K562 (cell line): ENCODE data around the gene USP27X. TPM values are rescaled to one million over a fixed set of nuclear protein-coding genes. Genes with fewer than 3 reads are reported as not detected.
A peak's percentile ranks its signal among the peaks of the same experiment; 100 is the strongest.

Source experiments
- ATAC-seq: fragments of 200-7000 bp; cut with Tn5 transposase; 3 replicates; pipeline ENCODE4 v1.9.1; 2020; ENCODE audit warnings: moderate library complexity
- BruUV-seq: library from RNA; stranded (reverse); fragments of 400-500 nt; replicated peaks from 2 replicates; lab custom pipeline; 2021; lab: Mats Ljungman, UMichigan
- CTCF ChIA-PET: fragments of 300-600 bp; formaldehyde crosslinking; extraction: SDS; loops from one replicate; lab custom pipeline; 2021; ENCODE audit warnings: low intra/inter-chr PET ratio; lab: Yijun Ruan, JAX
- POLR2A ChIA-PET: fragments of 300-600, 350-650 bp; sonication (Branson Sonifier 250); formaldehyde crosslinking; extraction: SDS; loops from one replicate; lab custom pipeline; 2021; ENCODE audit warnings: antibody characterized with exemption, inconsistent platforms; lab: Yijun Ruan, JAX
- DNase-seq, 4 experiments: peaks; one replicate each; pipeline versions ENCODE4 v3.0.0 to v3.0.0-alpha.2; 2011 to 2018; ENCODE audit warnings: low spot score in 3 of 4, mixed read lengths in 3 of 4; ENCODE audit errors: extremely low read depth in 1 of 4
- FAIRE-seq: peaks from 2 replicates; lab custom pipeline; 2011; peaks lifted over from hg19 to GRCh38; lab: Jason Lieb, UNC
- H2AFZ ChIP-seq: 2 replicates; pipeline ENCODE4 v1.6.0; 2011; ENCODE audit warnings: low read depth, low read length, control low read depth, inconsistent platforms
- H3K27ac ChIP-seq: fragments of 200-600 bp; 3 replicates; pipeline ENCODE4 v1.8.0; 2011; ENCODE audit warnings: low read depth, mild to moderate bottlenecking, control low read depth, inconsistent platforms, low read length, moderate library complexity, mixed read lengths; ENCODE audit errors: extremely low read depth
- H3K27me3 ChIP-seq, 2 experiments: fragments of 300-600 bp in 1 of 2; 2 replicates in 1 of 2; 3 replicates in 1 of 2; pipeline versions ENCODE4 v1.6.0 to v1.8.0; 2011; ENCODE audit warnings: inconsistent platforms in 2 of 2, low read length in 2 of 2, mild to moderate bottlenecking in 1 of 2, mixed read lengths in 1 of 2, moderate library complexity in 1 of 2; ENCODE audit not compliant: control insufficient read depth in 2 of 2, insufficient read depth in 2 of 2
- H3K36me3 ChIP-seq: fragments of 300-600 bp; 3 replicates; pipeline ENCODE4 v1.8.0; 2011; ENCODE audit warnings: mild to moderate bottlenecking, low read length, inconsistent platforms; ENCODE audit not compliant: control insufficient read depth, insufficient read depth
- H3K4me1 ChIP-seq, 2 experiments: fragments of 200-600 bp in 1 of 2; replicated peaks in 1 of 2; 2 replicates in 1 of 2; 3 replicates in 1 of 2; pipeline versions ENCODE4 v1.5.1 to v1.8.0; 2011; ENCODE audit warnings: inconsistent platforms in 2 of 2, low read length in 2 of 2, mild to moderate bottlenecking in 1 of 2, mixed read lengths in 1 of 2, moderate library complexity in 1 of 2; ENCODE audit not compliant: control insufficient read depth in 2 of 2, insufficient read depth in 2 of 2
- H3K4me2 ChIP-seq: 2 replicates; pipeline ENCODE4 v1.6.1; 2011; ENCODE audit warnings: low read length, control low read depth, inconsistent platforms, mixed read lengths; ENCODE audit not compliant: insufficient read depth
- H3K4me3 ChIP-seq: fragments of 200-600 bp; sonication (generic), shearing (Covaris generic); 2 replicates; pipeline ENCODE4 v1.5.1; 2016; ENCODE audit warnings: control low read depth, inconsistent platforms
- H3K79me2 ChIP-seq: fragments of 200-600 bp; 3 replicates; pipeline ENCODE4 v1.8.0; 2011; ENCODE audit warnings: low read length, inconsistent platforms; ENCODE audit not compliant: control insufficient read depth, insufficient read depth
- H3K9ac ChIP-seq, 2 experiments: 2 replicates each; pipeline versions ENCODE4 v1.6.0 to v1.6.1; 2011; ENCODE audit warnings: low read depth in 2 of 2, low read length in 2 of 2, control low read depth in 1 of 2, inconsistent platforms in 1 of 2, mild to moderate bottlenecking in 1 of 2, mixed read lengths in 1 of 2; ENCODE audit not compliant: insufficient read depth in 1 of 2
- H3K9me1 ChIP-seq: one replicate; pipeline ENCODE4 v1.6.0; 2011; ENCODE audit warnings: inconsistent platforms, mild to moderate bottlenecking, low read length, moderate library complexity; ENCODE audit not compliant: control insufficient read depth, insufficient read depth
- H3K9me3 ChIP-seq: replicated peaks from 2 replicates; pipeline ENCODE4 v1.5.1; 2011; ENCODE audit warnings: low read depth, low read length, inconsistent platforms; ENCODE audit not compliant: control insufficient read depth, insufficient read depth
- H4K20me1 ChIP-seq: replicated peaks from 2 replicates; pipeline ENCODE4 v1.6.1; 2011; ENCODE audit warnings: low read length, inconsistent platforms, mixed read lengths; ENCODE audit not compliant: control insufficient read depth, insufficient read depth
- CTCF ChIP-seq, 3 experiments: IDR thresholded peaks in 2 of 3; conservative IDR thresholded peaks in 1 of 3; 2 replicates each; pipeline ENCODE4 v1.5.1; 2011 to 2012; ENCODE audit warnings: low read length in 3 of 3, mild to moderate bottlenecking in 3 of 3, control low read depth in 2 of 3, improper control_type of control experiment in 1 of 3, inconsistent platforms in 1 of 3, low read depth in 1 of 3, mixed read lengths in 1 of 3, moderate library complexity in 1 of 3; ENCODE audit not compliant: insufficient read depth in 2 of 3
- DEAF1 ChIP-seq: fragments of 450-650 bp; formaldehyde crosslinking; IDR thresholded peaks from 2 replicates; pipeline ENCODE4 v1.4.0; 2020; ENCODE audit warnings: mild to moderate bottlenecking, moderate library complexity
- KLF16 ChIP-seq: IDR thresholded peaks from 2 replicates; pipeline ENCODE4 v1.6.1; 2016; ENCODE audit warnings: antibody characterized with exemption
- NFATC3 ChIP-seq: fragments of 450-650 bp; IDR thresholded peaks from 2 replicates; pipeline ENCODE4 v1.6.1; 2017; ENCODE audit warnings: mild to moderate bottlenecking
- SNRNP70 ChIP-seq: fragments of 200-400 bp; formaldehyde crosslinking; optimal IDR thresholded peaks from 2 replicates; pipeline ENCODE3; 2017; ENCODE audit warnings: low read depth, low read length
- ZC3H11A ChIP-seq: IDR thresholded peaks from 2 replicates; pipeline ENCODE4 v1.6.1; 2012; ENCODE audit warnings: low read depth, low read length, improper control_type of control experiment
- WGBS: fragments of 100-300 bp; shearing (Covaris generic); methylation state at CpG from one replicate; pipeline ENCODE4 v1.1.6; 2016; ENCODE audit warnings: low coverage, mixed read lengths; ENCODE audit not compliant: insufficient coverage; ENCODE audit errors: missing lambda C conversion rate; 5-methylcytosine and 5-hydroxymethylcytosine counted together
- in situ Hi-C: fragments of 300-500 bp; cut with MboI; formaldehyde crosslinking; loops from 4 replicates; pipeline ENCODE4 v1.15.0; 2018; ENCODE audit warnings: inconsistent platforms, mixed read lengths
- intact Hi-C: fragments of 100-400 bp; cut with micrococcal nuclease; formaldehyde crosslinking; loops from 2 replicates; pipeline ENCODE4 v1.14.2; 2022
- polyA plus RNA-seq, 8 experiments: library from polyadenylated mRNA; depleted of rRNA in 4 of 8; stranded (reverse) in 5 of 8; unstranded in 3 of 8; fragments of >200 nt; fragmentation: Nextera tagmentation in 2 of 8; fragmentation: Illumina TruSeq in 1 of 8; extraction: Ambion mirVana in 2 of 8; extraction: Trizol in 1 of 8; gene quantifications; 2 replicates each; pipeline versions ENCODE4 v1.2.1 to v1.2.3, GENCODE V29; 2011 to 2014; ENCODE audit warnings: inconsistent platforms in 1 of 8, missing spikeins in 1 of 8
- total RNA-seq, 7 experiments: library from RNA; depleted of rRNA in 6 of 7; stranded (reverse); fragments of >200 nt in 6 of 7; fragmentation: Illumina TruSeq in 2 of 7; extraction: Trizol in 2 of 7; gene quantifications; 2 replicates each; pipeline versions ENCODE4 v1.2.1 to v1.2.3, GENCODE V29; 2011 to 2021; ENCODE audit warnings: low replicate concordance in 1 of 7
- TF ChIP-seq, protein P1 (sequence below), 2 experiments: fragments of 450-650 bp; formaldehyde crosslinking in 1 of 2; IDR thresholded peaks; 2 replicates each; pipeline versions ENCODE4 v1.4.0 to v1.6.1; 2014 to 2020; ENCODE audit warnings: mild to moderate bottlenecking in 2 of 2, borderline replicate concordance in 1 of 2, low read depth in 1 of 2

Gene USP27X
- total and polyA plus RNA-seq, 9 of the 15 experiments (the other 6 are each of a cell fraction or from before 2014, with no cell fraction given): 0.15 to 4.7 (median 1.6) TPM

DNA sequence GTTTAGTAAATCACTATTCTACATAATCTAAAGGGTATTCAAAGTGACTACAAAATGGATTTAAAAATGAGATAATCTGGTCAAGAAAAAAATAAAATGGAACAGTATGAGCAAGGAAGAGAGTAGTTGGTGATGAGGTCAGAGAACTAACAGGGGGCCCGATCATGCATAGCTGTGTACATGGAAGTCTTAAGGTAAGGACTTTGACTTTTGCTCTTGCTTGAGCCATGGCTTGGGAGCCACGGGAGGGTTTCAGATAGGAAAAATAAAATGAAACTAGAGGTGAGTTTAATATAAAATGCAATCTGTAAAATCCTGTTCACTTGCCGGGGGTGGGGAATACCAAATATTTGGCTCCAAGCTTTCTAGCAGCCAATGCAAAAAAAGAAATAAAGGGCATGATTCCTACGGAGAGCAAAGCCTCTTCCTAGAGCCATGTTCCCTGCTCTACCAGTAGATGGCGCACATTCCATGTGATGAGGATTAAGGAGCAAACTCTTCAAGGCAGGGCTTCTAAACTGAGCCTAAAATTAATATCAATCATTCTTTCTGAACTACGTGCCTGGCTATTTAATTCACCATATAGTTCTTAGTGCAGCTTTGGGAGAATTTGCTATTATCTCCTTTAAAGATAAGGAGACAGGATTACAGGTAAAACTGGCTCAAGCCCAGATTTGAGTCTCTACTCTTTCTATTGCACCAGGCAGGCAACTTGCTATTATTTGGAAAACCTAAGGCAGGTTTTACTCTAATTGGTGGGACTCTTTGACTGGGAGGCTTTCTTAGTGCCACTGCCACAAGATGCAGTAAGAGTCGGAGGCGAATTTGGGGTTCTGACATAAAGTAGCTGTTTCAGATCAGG is 36.3 kb downstream of the USP27X start:
- Histone ChIP-seq H3K36me3 (no peaks in the 10 kb centered on the region), H3K9me1 (no peaks in the 10 kb centered on the region), H3K27ac (no peak overlapping the region), H3K4me3 (no peak overlapping the region), H2AFZ (no peak overlapping the region), H4K20me1 (no peaks in the 10 kb centered on the region), H3K4me2 (no peak overlapping the region), H3K4me1 (no peaks in the 10 kb centered on the region; a peak in 1 of 5 replicates), H3K9me3 (no peaks in the 10 kb centered on the region), H3K27me3 (peaks cover 0 to 7% of the 10 kb centered on the region in 2 experiments; a peak in 1 of 5 replicates), H3K9ac (no peak overlapping the region), H3K79me2 (no peaks in the 10 kb centered on the region)
- ATAC-seq (peak; percentile 91), DNase-seq (peak; percentile 38 to 64 (median 48)), FAIRE-seq (peak; percentile 92)
- no TSS peak for BruUV-seq
- 5% methylated on average over 8 of the region's 8 CpGs for WGBS
- ChIA-PET CTCF (interaction anchor here (1.6 to 1.8 kb wide), 2 partner anchors 166 to 289 kb away, joined by 6 to 7 read pairs; partner anchors contain the start of gene CCNB3), POLR2A (no interaction called here)
- intact Hi-C loops (loop anchor here (1.0 to 10.0 kb wide), 4 partner anchors 153 to 529 kb away; partner anchors contain the start of gene CCNB3), in situ Hi-C loops (loop anchor here (10.0 to 25.0 kb wide), 3 partner anchors 179 to 1278 kb away; partner anchors contain the start of genes AKAP4 and CCNB3)
- TF ChIP-seq ZC3H11A: no peak
- TF ChIP-seq NFATC3: no peak
- TF ChIP-seq KLF16: 0 out of 2 replicates have a peak, but pooled peaks have one; percentile 17
- TF ChIP-seq CTCF (IDR thresholded peaks at IDR 0.05 in 2 of 3, conservative IDR thresholded peaks at IDR 0.05 in 1 of 3; ENCODE audit: insufficient read depth in 2 of 3, low read depth in 1 of 3, low read length in 3 of 3): peak; percentile 68 to 84 (median 69)
- TF ChIP-seq DEAF1: 0 out of 2 replicates have a peak, but pooled peaks have one; percentile 23
- TF ChIP-seq, protein P1, sequence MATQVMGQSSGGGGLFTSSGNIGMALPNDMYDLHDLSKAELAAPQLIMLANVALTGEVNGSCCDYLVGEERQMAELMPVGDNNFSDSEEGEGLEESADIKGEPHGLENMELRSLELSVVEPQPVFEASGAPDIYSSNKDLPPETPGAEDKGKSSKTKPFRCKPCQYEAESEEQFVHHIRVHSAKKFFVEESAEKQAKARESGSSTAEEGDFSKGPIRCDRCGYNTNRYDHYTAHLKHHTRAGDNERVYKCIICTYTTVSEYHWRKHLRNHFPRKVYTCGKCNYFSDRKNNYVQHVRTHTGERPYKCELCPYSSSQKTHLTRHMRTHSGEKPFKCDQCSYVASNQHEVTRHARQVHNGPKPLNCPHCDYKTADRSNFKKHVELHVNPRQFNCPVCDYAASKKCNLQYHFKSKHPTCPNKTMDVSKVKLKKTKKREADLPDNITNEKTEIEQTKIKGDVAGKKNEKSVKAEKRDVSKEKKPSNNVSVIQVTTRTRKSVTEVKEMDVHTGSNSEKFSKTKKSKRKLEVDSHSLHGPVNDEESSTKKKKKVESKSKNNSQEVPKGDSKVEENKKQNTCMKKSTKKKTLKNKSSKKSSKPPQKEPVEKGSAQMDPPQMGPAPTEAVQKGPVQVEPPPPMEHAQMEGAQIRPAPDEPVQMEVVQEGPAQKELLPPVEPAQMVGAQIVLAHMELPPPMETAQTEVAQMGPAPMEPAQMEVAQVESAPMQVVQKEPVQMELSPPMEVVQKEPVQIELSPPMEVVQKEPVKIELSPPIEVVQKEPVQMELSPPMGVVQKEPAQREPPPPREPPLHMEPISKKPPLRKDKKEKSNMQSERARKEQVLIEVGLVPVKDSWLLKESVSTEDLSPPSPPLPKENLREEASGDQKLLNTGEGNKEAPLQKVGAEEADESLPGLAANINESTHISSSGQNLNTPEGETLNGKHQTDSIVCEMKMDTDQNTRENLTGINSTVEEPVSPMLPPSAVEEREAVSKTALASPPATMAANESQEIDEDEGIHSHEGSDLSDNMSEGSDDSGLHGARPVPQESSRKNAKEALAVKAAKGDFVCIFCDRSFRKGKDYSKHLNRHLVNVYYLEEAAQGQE (IDR thresholded peaks at IDR 0.05; ENCODE audit: borderline replicate concordance): peak; percentile 50; the same call in 1 of the 2 replicates
- TF ChIP-seq, protein P1 (CRISPR knock-in tag; IDR thresholded peaks at IDR 0.05; ENCODE audit: low read depth): no peak
- no peak for TF ChIP-seq SNRNP70
